HepG2 (cell line): ENCODE results near the gene TSGA10IP. TPM values are rescaled to one million over a fixed set of nuclear protein-coding genes. Genes with fewer than 3 reads are reported as not detected.

ENCODE experiments used
- ASH2L ChIP-seq: fragments of 300-600, 200-600 bp; sonication (generic); IDR thresholded peaks from 2 replicates; pipeline ENCODE4 v1.7.0; 2017; ENCODE audit warnings: low read depth, mild to moderate bottlenecking, moderate library complexity, mixed read lengths, low read length; ENCODE audit not compliant: insufficient read length
- ATM ChIP-seq: fragments of 450-650 bp; IDR thresholded peaks from 2 replicates; pipeline ENCODE4 v1.7.1; 2017; ENCODE audit warnings: mild to moderate bottlenecking, borderline replicate concordance
- DPF2 ChIP-seq: sonication (generic); formaldehyde crosslinking; IDR thresholded peaks from 2 replicates; pipeline ENCODE4 v1.4.0; 2020; ENCODE audit warnings: mild to moderate bottlenecking, low read depth, missing genetic modification reagents, borderline replicate concordance
- ELF1 ChIP-seq: sonication (generic); formaldehyde crosslinking; IDR thresholded peaks from 2 replicates; pipeline ENCODE4 v1.4.0; 2020; ENCODE audit warnings: missing genetic modification reagents
- HNRNPUL1 ChIP-seq: fragments of 200-400 bp; formaldehyde crosslinking; IDR thresholded peaks from 2 replicates; pipeline ENCODE4 v1.6.1; 2017; ENCODE audit warnings: low read depth, mild to moderate bottlenecking, low read length, moderate library complexity
- HOXA3 ChIP-seq: sonication (generic); formaldehyde crosslinking; IDR thresholded peaks from 2 replicates; pipeline ENCODE4 v1.5.0; 2020; ENCODE audit warnings: missing genetic modification reagents
- KMT2B ChIP-seq: IDR thresholded peaks from 2 replicates; pipeline ENCODE4 v1.6.1; 2016; ENCODE audit warnings: missing genetic modification reagents, missing compliant biosample characterization
- MBD4 ChIP-seq: IDR thresholded peaks from 2 replicates; pipeline ENCODE4 v1.6.1; 2012; ENCODE audit warnings: low read length, inconsistent platforms, borderline replicate concordance
- MXD3 ChIP-seq: IDR thresholded peaks from 2 replicates; pipeline ENCODE4 v1.6.1; 2016; ENCODE audit warnings: mild to moderate bottlenecking, missing biosample characterization, missing genetic modification reagents
- NCOA5 ChIP-seq: sonication (generic); formaldehyde crosslinking; IDR thresholded peaks from 2 replicates; pipeline ENCODE4 v1.4.0; 2020; ENCODE audit warnings: missing genetic modification reagents
- PBX3 ChIP-seq: sonication (generic); formaldehyde crosslinking; IDR thresholded peaks from 2 replicates; pipeline ENCODE4 v1.8.1; 2023; ENCODE audit warnings: missing genetic modification reagents, inconsistent platforms, borderline replicate concordance
- PCBP2 ChIP-seq: fragments of 200-400 bp; formaldehyde crosslinking; optimal IDR thresholded peaks from 2 replicates; pipeline ENCODE3; 2018; ENCODE audit warnings: low read length, low read depth; ENCODE audit not compliant: poor library complexity, severe bottlenecking
- RFX3 ChIP-seq: IDR thresholded peaks from 2 replicates; pipeline ENCODE4 v1.6.1; 2016; ENCODE audit warnings: missing biosample characterization, missing genetic modification reagents
- SIX1 ChIP-seq: sonication (generic); formaldehyde crosslinking; IDR thresholded peaks from 2 replicates; pipeline ENCODE4 v1.4.0; 2020; ENCODE audit warnings: missing genetic modification reagents, borderline replicate concordance
- SNRNP70 ChIP-seq: fragments of 200-400 bp; formaldehyde crosslinking; IDR thresholded peaks from 2 replicates; pipeline ENCODE4 v1.6.1; 2017; ENCODE audit warnings: mild to moderate bottlenecking, low read depth, low read length, moderate library complexity
- YEATS4 ChIP-seq: sonication (generic); formaldehyde crosslinking; IDR thresholded peaks from 2 replicates; pipeline ENCODE4 v1.4.0; 2020; ENCODE audit warnings: missing genetic modification reagents, borderline replicate concordance
- YY1 ChIP-seq: IDR thresholded peaks from 2 replicates; pipeline ENCODE4 v1.6.1; 2011; ENCODE audit warnings: low read length, low read depth, moderate library complexity, mild to moderate bottlenecking; ENCODE audit not compliant: insufficient read depth, insufficient replicate concordance
- ZFP82 ChIP-seq: sonication (generic); formaldehyde crosslinking; IDR thresholded peaks from 2 replicates; pipeline ENCODE4 v1.5.1; 2020; ENCODE audit warnings: mild to moderate bottlenecking, missing genetic modification reagents, borderline replicate concordance
- ZNF124 ChIP-seq: sonication (generic); formaldehyde crosslinking; IDR thresholded peaks from 2 replicates; pipeline ENCODE4 v1.4.0; 2020; ENCODE audit warnings: missing genetic modification reagents
- ZNF350 ChIP-seq: sonication (generic); formaldehyde crosslinking; IDR thresholded peaks from 2 replicates; pipeline ENCODE4 v1.4.0; 2020; ENCODE audit warnings: mild to moderate bottlenecking, low read depth, missing genetic modification reagents, borderline replicate concordance
- ZNF431 ChIP-seq: sonication (generic); formaldehyde crosslinking; IDR thresholded peaks from 2 replicates; pipeline ENCODE4 v1.9.0; 2022; ENCODE audit warnings: missing genetic modification reagents, low read depth, mild to moderate bottlenecking, borderline replicate concordance
- ZNF569 ChIP-seq: sonication (generic); formaldehyde crosslinking; IDR thresholded peaks from 2 replicates; pipeline ENCODE4 v1.5.0; 2020; ENCODE audit warnings: mild to moderate bottlenecking, missing genetic modification reagents, moderate library complexity, borderline replicate concordance
- ZNF672 ChIP-seq: sonication (generic); formaldehyde crosslinking; IDR thresholded peaks from 2 replicates; pipeline ENCODE4 v1.8.1; 2022; ENCODE audit warnings: missing genetic modification reagents
- ZNF768 ChIP-seq: sonication (generic); formaldehyde crosslinking; IDR thresholded peaks from 2 replicates; pipeline ENCODE4 v1.4.0; 2020; ENCODE audit warnings: missing genetic modification reagents
- ZNF800 ChIP-seq: sonication (generic); formaldehyde crosslinking; IDR thresholded peaks from 2 replicates; pipeline ENCODE4 v1.4.0; 2020; ENCODE audit warnings: missing genetic modification reagents
- ZSCAN21 ChIP-seq: sonication (generic); formaldehyde crosslinking; IDR thresholded peaks from 2 replicates; pipeline ENCODE4 v1.8.0; 2022; ENCODE audit warnings: mild to moderate bottlenecking, missing genetic modification reagents, moderate library complexity, borderline replicate concordance
- ZZZ3 ChIP-seq: sonication (generic); formaldehyde crosslinking; IDR thresholded peaks from 2 replicates; pipeline ENCODE4 v1.4.0; 2020; ENCODE audit warnings: missing genetic modification reagents, mild to moderate bottlenecking, borderline replicate concordance
- polyA plus RNA-seq, 8 experiments: library from polyadenylated mRNA; depleted of rRNA in 3 of 8; stranded (reverse) in 7 of 8; unstranded in 1 of 8; fragments of >200 nt; fragmentation: Illumina TruSeq in 4 of 8; extraction: Trizol in 4 of 8; gene quantifications; 2 replicates each; pipeline versions ENCODE4 v1.2.1 to v1.2.3, GENCODE V29; 2011 to 2016; ENCODE audit warnings: low read depth in 4 of 8, missing spikeins in 1 of 8, mixed read lengths in 1 of 8; ENCODE audit not compliant: insufficient read depth in 1 of 8
- total RNA-seq, 5 experiments: library from RNA; depleted of rRNA; stranded (reverse); fragments of >200 nt; fragmentation: Illumina TruSeq; extraction: Trizol; gene quantifications; 2 replicates each; pipeline ENCODE4 v1.2.3, GENCODE V29; 2016; ENCODE audit warnings: low read depth in 1 of 5

The TSGA10IP gene
- total and polyA plus RNA-seq, 2 of the 13 experiments (the other 11 are each of a cell fraction or from before 2014, with no cell fraction given), result not detected

GRCh38 chr11:65918211-65919140, 26.8 kb upstream of the TSGA10IP start, which contains the start of gene C11orf68 (continued):
- TF ChIP-seq HNRNPUL1, result no peak
- no peak for TF ChIP-seq ASH2L
- no peak for TF ChIP-seq ZNF800 (CRISPR knock-in tag)
- TF ChIP-seq YY1, result peak; percentile 95
- no peak for TF ChIP-seq KMT2B (CRISPR knock-in tag)
- no peak for TF ChIP-seq ZNF431 (CRISPR knock-in tag)
- peak; percentile 64; the same call in 1 of the 2 replicates for TF ChIP-seq HOXA3 (CRISPR knock-in tag)
- no peak for TF ChIP-seq NCOA5
- 0 out of 2 replicates have a peak, but pooled peaks have one; percentile 47 for TF ChIP-seq ZNF124 (CRISPR knock-in tag)
- no peak for TF ChIP-seq ZNF569 (CRISPR knock-in tag)
- no peak for TF ChIP-seq ZZZ3 (CRISPR knock-in tag)
- no peak for TF ChIP-seq SIX1 (CRISPR knock-in tag)
- TF ChIP-seq ATM, result no peak
- peak; percentile 47; the same call in 1 of the 2 replicates for TF ChIP-seq MXD3
- TF ChIP-seq YEATS4 (CRISPR knock-in tag), result no peak; the same call in 1 of the 2 replicates
- TF ChIP-seq ZFP82 (CRISPR knock-in tag), result 0 out of 2 replicates have a peak, but pooled peaks have one; percentile 14
- TF ChIP-seq ZNF768, result 0 out of 2 replicates have a peak, but pooled peaks have one; percentile 21
- TF ChIP-seq PBX3, result 0 out of 2 replicates have a peak, but pooled peaks have one; percentile 6
- no peak for TF ChIP-seq SNRNP70
- no peak; the same call in 1 of the 2 replicates for TF ChIP-seq ZSCAN21 (CRISPR knock-in tag)
- no peak for TF ChIP-seq DPF2 (CRISPR knock-in tag)
- no peak for TF ChIP-seq ZNF672
- TF ChIP-seq RFX3 (CRISPR knock-in tag), result no peak
- TF ChIP-seq ZNF350 (CRISPR knock-in tag), result no peak; the same call in 1 of the 2 replicates
- no peak for TF ChIP-seq PCBP2
- no peak for TF ChIP-seq ELF1 (CRISPR knock-in tag)
- no peak for TF ChIP-seq MBD4
